Measurements from ENCODE around the gene SETD1A. TPM values are rescaled to one million over a fixed set of nuclear protein-coding genes. Genes with fewer than 3 reads are reported as not detected.
A peak's percentile ranks its signal among the peaks of the same experiment; 100 is the strongest.

Gene SETD1A
- total RNA-seq, 1 experiment from 2014 or later: 15.8 TPM

DNA sequence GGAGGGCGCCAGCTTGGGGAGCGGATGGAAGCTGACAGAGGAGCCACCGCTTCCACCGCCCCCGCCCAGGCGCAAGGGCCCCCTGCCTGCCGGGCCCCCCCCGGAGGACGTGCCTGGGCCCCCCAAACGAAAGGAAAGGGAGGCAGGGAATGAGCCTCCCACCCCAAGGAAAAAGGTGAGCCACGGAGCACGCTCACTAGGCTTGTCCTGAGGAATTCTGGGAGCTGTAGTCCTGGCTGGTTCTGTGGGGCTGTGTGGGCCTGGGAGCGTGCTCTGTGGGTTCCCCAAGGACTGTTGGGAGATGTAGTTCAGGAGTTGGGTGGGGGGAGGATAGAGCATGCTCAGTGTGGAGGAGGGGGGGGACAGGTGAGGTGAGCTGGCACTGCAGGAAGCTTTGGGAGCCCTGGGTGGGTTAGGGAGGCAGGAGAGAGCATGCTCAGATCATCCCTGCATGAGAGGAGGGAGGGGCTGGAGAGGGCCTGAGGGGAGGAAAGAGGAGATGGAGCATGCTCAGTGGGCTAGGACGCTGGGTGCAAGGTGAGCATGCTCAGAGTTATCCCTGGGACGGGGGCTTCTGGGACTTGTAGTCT is 29.7 kb upstream of the SETD1A start:
- intact Hi-C loops (cut with micrococcal nuclease): no loop called here
- H3K4me1 Mint-ChIP-seq (ENCODE audit: insufficient read depth, unreplicated experiment): peaks cover 14% of the 10 kb centered on the region
- H3K27ac Mint-ChIP-seq (ENCODE audit: low read depth, unreplicated experiment): no peak overlapping the region
- ChIA-PET POLR2A (interaction anchor here (1.4 kb wide), 1 partner anchor 12 kb away, joined by 4 read pairs; no protein-coding TSS in a partner anchor), CTCF (interaction anchor here (1.7 kb wide), 1 partner anchor 14 kb away, joined by 10 read pairs; no protein-coding TSS in a partner anchor)
- peak; percentile 44 for DNase-seq (ENCODE audit: unreplicated experiment)
- H3K4me3 Mint-ChIP-seq (ENCODE audit: unreplicated experiment): no peak overlapping the region
- H3K9me3 Mint-ChIP-seq (ENCODE audit: unreplicated experiment): no peaks in the 10 kb centered on the region
- BruUV-seq (replicated peaks): no TSS peak
- TF ChIP-seq, protein P1, sequence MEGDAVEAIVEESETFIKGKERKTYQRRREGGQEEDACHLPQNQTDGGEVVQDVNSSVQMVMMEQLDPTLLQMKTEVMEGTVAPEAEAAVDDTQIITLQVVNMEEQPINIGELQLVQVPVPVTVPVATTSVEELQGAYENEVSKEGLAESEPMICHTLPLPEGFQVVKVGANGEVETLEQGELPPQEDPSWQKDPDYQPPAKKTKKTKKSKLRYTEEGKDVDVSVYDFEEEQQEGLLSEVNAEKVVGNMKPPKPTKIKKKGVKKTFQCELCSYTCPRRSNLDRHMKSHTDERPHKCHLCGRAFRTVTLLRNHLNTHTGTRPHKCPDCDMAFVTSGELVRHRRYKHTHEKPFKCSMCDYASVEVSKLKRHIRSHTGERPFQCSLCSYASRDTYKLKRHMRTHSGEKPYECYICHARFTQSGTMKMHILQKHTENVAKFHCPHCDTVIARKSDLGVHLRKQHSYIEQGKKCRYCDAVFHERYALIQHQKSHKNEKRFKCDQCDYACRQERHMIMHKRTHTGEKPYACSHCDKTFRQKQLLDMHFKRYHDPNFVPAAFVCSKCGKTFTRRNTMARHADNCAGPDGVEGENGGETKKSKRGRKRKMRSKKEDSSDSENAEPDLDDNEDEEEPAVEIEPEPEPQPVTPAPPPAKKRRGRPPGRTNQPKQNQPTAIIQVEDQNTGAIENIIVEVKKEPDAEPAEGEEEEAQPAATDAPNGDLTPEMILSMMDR (IDR thresholded peaks at IDR 0.05; ENCODE audit: unreplicated experiment): no peak
- peaks cover 41% of the 10 kb centered on the region for H3K36me3 Mint-ChIP-seq (ENCODE audit: insufficient read depth, unreplicated experiment)
- H3K27me3 Mint-ChIP-seq (ENCODE audit: insufficient read depth, unreplicated experiment): no peaks in the 10 kb centered on the region

DNA sequence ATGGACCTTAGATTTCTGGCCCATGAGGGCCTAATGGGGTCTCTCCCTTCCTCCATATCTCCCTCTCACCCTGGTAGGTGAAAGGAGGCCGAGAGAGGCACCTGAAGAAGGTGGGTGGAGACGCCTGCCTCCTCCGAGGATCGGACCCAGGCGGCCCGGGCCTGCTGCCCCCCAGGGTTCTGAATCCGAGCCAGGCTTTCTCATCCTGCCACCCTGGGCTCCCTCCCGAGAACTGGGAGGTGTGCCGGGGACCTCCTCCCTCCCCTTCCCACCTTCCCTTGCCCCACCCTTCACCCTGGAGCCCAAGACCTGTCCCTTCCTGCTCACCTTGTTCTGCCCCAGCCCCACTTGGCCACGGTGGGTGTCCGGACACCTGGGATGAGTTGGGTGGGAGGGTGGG is 29.2 kb upstream of the SETD1A start:
- intact Hi-C loops (cut with micrococcal nuclease): no loop called here
- Mint-ChIP-seq H3K27me3 (ENCODE audit: insufficient read depth, unreplicated experiment) (no peaks in the 10 kb centered on the region), H3K9me3 (ENCODE audit: unreplicated experiment) (no peaks in the 10 kb centered on the region), H3K4me1 (ENCODE audit: insufficient read depth, unreplicated experiment) (peaks cover 14% of the 10 kb centered on the region), H3K36me3 (ENCODE audit: insufficient read depth, unreplicated experiment) (peaks cover 45% of the 10 kb centered on the region), H3K4me3 (ENCODE audit: unreplicated experiment) (no peak overlapping the region), H3K27ac (ENCODE audit: low read depth, unreplicated experiment) (no peak overlapping the region)
- DNase-seq (ENCODE audit: unreplicated experiment): no peak
- TF ChIP-seq, protein P1 (IDR thresholded peaks at IDR 0.05; ENCODE audit: unreplicated experiment): no peak
- ChIA-PET POLR2A (interaction anchor here (1.4 kb wide), 1 partner anchor 12 kb away, joined by 4 read pairs; no protein-coding TSS in a partner anchor), CTCF (interaction anchor here (1.7 kb wide), 1 partner anchor 14 kb away, joined by 10 read pairs; no protein-coding TSS in a partner anchor)
- no TSS peak for BruUV-seq (replicated peaks)

DNA sequence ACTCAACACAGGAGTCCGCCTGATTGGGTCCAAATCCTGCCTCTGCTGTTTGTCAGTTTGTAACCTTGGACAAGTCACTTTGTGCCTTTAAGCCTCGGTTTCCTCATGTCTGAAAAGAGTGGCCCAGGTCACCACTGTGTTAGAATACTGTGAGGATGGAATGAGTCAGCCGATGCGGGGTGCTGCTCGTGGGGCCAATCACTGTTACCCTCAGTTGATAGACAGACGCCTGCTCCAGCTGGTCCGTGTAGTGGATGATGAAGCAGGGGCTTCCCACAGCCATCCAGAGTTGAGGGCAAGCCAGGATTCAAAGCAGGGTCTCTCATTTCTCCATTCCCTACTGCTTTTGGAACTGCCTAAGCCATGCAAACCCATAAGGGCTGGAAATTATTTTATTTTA is 28.4 kb upstream of the SETD1A start:
- intact Hi-C loops (cut with micrococcal nuclease): no loop called here
- peaks cover 14% of the 10 kb centered on the region for H3K4me1 Mint-ChIP-seq (ENCODE audit: insufficient read depth, unreplicated experiment)
- no peak overlapping the region for H3K4me3 Mint-ChIP-seq (ENCODE audit: unreplicated experiment)
- ChIA-PET POLR2A (interaction anchor here (1.1 kb wide), 1 partner anchor 33 kb away, joined by 3 read pairs; the partner anchor contains the start of gene CTF1), CTCF (interaction anchor here (1.7 kb wide), 1 partner anchor 13 kb away, joined by 10 read pairs; no protein-coding TSS in a partner anchor)
- TF ChIP-seq, protein P1 (IDR thresholded peaks at IDR 0.05; ENCODE audit: unreplicated experiment): no peak
- no peaks in the 10 kb centered on the region for H3K27me3 Mint-ChIP-seq (ENCODE audit: insufficient read depth, unreplicated experiment)
- DNase-seq (ENCODE audit: unreplicated experiment): no peak
- no peaks in the 10 kb centered on the region for H3K9me3 Mint-ChIP-seq (ENCODE audit: unreplicated experiment)
- H3K27ac Mint-ChIP-seq (ENCODE audit: low read depth, unreplicated experiment): no peak overlapping the region
- peaks cover 50% of the 10 kb centered on the region for H3K36me3 Mint-ChIP-seq (ENCODE audit: insufficient read depth, unreplicated experiment)
- BruUV-seq (replicated peaks): no TSS peak

DNA sequence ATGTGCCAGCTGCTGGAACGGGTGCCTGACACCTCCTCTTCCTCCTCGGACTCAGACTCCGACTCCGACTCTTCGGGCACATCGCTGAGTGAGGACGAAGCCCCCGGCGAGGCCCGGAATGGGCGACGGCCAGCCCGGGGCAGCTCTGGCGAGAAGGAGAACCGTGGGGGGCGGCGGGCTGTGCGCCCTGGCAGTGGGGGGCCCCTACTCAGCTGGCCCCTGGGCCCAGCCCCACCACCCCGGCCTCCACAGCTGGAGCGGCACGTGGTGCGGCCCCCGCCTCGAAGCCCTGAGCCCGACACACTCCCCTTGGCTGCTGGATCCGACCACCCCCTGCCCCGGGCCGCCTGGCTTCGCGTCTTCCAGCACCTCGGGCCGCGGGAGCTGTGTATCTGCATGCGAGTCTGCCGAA is 27.4 kb upstream of the SETD1A start:
- Mint-ChIP-seq H3K9me3 (ENCODE audit: unreplicated experiment) (no peaks in the 10 kb centered on the region), H3K36me3 (ENCODE audit: insufficient read depth, unreplicated experiment) (peaks cover 44% of the 10 kb centered on the region), H3K4me1 (ENCODE audit: insufficient read depth, unreplicated experiment) (peaks cover 6% of the 10 kb centered on the region), H3K27ac (ENCODE audit: low read depth, unreplicated experiment) (no peak overlapping the region), H3K4me3 (ENCODE audit: unreplicated experiment) (no peak overlapping the region), H3K27me3 (ENCODE audit: insufficient read depth, unreplicated experiment) (no peaks in the 10 kb centered on the region)
- POLR2A ChIA-PET: no interaction called here
- intact Hi-C loops (cut with micrococcal nuclease): no loop called here
- CTCF ChIA-PET: no interaction called here
- TF ChIP-seq, protein P1 (IDR thresholded peaks at IDR 0.05; ENCODE audit: unreplicated experiment): no peak
- DNase-seq (ENCODE audit: unreplicated experiment): no peak
- no TSS peak for BruUV-seq (replicated peaks)

All from MCF 10A (cell line).